Lower leg skin (tissue), 4 donors: ENCODE measurements around the gene AVPR2. TPM values are rescaled to one million over a fixed set of nuclear protein-coding genes. Genes with fewer than 3 reads are reported as not detected.

ENCODE experiments used
- DNase-seq, 2 donors: peaks; one replicate each; pipeline ENCODE4 v3.0.0-alpha.2; 2019; ENCODE audit warnings: low spot score in 2 of 2
- H3K4me3 ChIP-seq: fragments of 200-600 bp; sonication (generic); 2 replicates; pipeline ENCODE4 v1.5.1; 2017; ENCODE audit warnings: mild to moderate bottlenecking, low read depth; ENCODE audit not compliant: poor library complexity, severe bottlenecking
- POLR2A ChIP-seq, 2 donors: fragments of 450-650 bp; IDR thresholded peaks; one replicate each; pipeline ENCODE4 v1.6.1; 2016 to 2017; ENCODE audit warnings: antibody characterized with exemption in 2 of 2, mild to moderate bottlenecking in 1 of 2, moderate library complexity in 1 of 2
- WGBS, 2 donors: methylation state at CpG; one replicate each; pipeline ENCODE4 v1.1.5; 2018; 5-methylcytosine and 5-hydroxymethylcytosine counted together
- intact Hi-C: fragments of 100-400 bp; cut with DNase I; formaldehyde crosslinking; loops from one replicate; pipeline ENCODE4 v1.15.0; 2023; ENCODE audit warnings: low total_unique reads
- total RNA-seq, 4 donors: library from RNA; depleted of rRNA; stranded (reverse); fragments of >200 nt; gene quantifications; one replicate each; pipeline ENCODE4 v1.1.0, GENCODE V29; 2016
- TF ChIP-seq, protein P1 (sequence below), 3 donors: fragments of 450-650 bp; IDR thresholded peaks; one replicate each; pipeline ENCODE4 v1.5.1; 2016; ENCODE audit warnings: antibody characterized with exemption in 3 of 3, mild to moderate bottlenecking in 3 of 3, moderate library complexity in 2 of 3

Gene AVPR2
- total RNA-seq, 4 donors from 2014 or later, result 0.53 to 2.6 (median 0.98) TPM

DNA sequence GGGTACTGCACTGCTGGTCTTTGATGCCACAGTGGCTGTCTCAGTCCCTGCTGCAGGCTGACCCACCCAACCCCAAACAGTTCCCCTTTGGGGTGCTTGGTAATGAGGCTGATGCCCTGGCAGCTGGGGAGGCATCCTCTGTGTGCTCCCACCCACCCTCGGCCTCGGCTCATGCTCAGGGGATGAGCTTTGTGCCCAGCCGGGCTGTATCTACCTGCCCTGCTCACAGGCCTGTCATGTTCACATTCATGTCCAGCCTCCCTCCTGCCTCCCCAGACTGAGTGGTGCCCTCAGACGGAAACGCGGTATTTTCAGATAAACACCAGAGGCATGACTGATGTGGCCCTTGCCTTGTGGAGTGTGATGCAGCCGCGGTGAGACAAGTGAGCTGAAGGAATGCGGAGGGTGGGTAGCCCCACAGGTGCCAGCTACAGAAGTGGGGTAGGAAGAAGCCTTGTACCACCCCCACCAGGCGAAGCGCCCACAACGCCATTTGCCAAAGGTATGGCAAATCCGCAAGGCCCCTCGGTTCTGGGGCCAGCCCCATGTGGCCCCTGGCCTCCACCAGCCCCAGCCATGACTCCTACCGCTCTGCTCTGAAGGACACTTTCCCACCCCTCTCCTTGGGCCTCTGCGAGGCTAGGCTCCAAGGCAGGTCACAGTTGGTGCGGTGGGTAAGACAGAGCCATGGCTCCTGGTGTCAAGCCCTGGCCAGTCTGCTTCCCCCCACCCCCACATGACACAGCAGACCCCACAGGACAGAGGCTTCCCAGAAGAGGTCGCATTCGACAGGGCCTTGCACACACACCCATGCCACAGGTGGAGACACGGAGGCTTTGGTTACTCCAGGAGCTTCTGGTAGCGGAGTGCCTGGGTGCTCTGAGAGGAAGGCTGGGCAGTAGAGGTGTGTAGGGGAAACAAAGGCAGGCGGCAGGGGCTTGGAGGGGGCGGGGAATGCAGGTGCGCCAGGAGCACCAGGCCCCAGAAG, 41.8 kb downstream of the AVPR2 start:
- DNase-seq, result no peak
- intact Hi-C loops, result no loop called here
- no peak overlapping the region for H3K4me3 ChIP-seq
- 91 to 93% methylated on average over 5 to 24 of the region's 24 CpGs for WGBS, 2 donors
- TF ChIP-seq, protein P1, sequence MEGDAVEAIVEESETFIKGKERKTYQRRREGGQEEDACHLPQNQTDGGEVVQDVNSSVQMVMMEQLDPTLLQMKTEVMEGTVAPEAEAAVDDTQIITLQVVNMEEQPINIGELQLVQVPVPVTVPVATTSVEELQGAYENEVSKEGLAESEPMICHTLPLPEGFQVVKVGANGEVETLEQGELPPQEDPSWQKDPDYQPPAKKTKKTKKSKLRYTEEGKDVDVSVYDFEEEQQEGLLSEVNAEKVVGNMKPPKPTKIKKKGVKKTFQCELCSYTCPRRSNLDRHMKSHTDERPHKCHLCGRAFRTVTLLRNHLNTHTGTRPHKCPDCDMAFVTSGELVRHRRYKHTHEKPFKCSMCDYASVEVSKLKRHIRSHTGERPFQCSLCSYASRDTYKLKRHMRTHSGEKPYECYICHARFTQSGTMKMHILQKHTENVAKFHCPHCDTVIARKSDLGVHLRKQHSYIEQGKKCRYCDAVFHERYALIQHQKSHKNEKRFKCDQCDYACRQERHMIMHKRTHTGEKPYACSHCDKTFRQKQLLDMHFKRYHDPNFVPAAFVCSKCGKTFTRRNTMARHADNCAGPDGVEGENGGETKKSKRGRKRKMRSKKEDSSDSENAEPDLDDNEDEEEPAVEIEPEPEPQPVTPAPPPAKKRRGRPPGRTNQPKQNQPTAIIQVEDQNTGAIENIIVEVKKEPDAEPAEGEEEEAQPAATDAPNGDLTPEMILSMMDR (IDR thresholded peaks at IDR 0.05), result no peak
- TF ChIP-seq POLR2A (IDR thresholded peaks at IDR 0.05), result no peak

DNA sequence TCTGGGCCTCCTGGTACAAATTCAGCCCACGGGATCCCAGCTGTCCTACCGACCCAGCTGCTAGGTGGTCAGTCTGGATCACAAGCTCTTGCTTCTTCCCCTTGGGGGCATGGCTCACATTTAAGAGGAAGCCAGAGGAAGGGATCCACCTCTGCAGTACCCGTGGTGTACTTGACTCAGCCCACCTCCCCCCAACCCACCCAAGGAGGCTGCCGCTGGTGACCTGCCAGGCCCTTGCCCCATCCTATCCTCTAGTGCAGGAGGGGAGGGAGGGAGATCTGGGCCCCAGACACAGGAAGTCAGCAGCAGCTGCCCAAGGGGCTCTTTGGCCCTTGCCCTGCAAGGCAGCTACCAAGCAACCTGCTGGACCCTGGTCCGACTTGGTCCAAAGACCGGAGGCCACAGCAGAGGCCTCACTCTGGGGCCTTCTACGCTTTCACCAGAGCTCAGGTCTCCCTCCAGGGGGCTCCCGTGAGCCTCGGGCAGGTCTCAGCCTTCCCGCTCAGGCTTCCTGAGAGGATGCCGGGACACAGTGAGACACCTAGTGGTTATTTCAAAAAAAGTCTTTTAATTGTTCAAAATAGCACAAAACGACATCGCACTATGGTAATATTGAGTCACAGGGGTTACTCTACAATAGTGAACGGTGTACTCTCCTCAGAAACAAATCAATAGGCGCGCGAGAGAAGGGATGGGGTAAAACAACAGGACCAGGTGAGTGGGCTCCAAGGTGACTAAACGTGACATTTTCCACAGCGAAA, 42.7 kb downstream of the AVPR2 start:
- no peak for TF ChIP-seq POLR2A (IDR thresholded peaks at IDR 0.05)
- TF ChIP-seq, protein P1 (IDR thresholded peaks at IDR 0.05), result no peak
- intact Hi-C loops, result no loop called here
- WGBS, 2 donors, result 34 to 57% methylated on average over 11 to 18 of the region's 19 CpGs
- no peak for DNase-seq
- H3K4me3 ChIP-seq, result no peak overlapping the region

DNA sequence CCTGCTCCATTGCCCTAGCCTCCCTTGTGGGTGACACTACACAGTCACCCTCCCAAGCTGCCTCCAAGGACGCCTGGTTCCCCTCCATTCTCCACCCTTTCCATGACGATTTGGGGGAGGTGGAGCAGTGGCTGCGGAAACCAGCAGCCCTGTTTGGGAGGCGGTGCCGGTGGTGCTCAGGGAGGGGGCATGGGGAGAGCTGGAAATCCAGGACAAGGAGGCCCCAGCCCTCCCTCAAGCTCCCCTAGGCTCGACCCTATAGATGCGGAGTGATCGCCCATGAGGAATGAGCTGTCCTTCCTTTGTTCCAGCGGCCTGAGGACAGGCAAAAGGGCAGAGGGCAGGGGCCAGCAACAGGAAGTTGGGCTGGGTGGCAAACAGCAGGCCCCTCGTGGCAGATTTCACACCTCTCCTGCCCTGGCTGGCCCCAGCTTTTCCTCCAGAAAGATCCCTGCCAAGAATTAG, 43.6 kb downstream of the AVPR2 start:
- H3K4me3 ChIP-seq, result no peak overlapping the region
- no peak for DNase-seq
- no peak for TF ChIP-seq POLR2A (IDR thresholded peaks at IDR 0.05)
- TF ChIP-seq, protein P1 (IDR thresholded peaks at IDR 0.05), result no peak
- 66 to 81% methylated on average over 8 to 10 of the region's 10 CpGs for WGBS, 2 donors
- intact Hi-C loops, result no loop called here

- 67 to 80% methylated on average over 22 to 30 of the region's 30 CpGs for WGBS, 2 donors
- intact Hi-C loops, result no loop called here
Observed at GRCh38 chrX:153948847-153949805, 44.7 kb downstream of the AVPR2 start.

More at GRCh38 chrX:153948847-153949805, 44.7 kb downstream of the AVPR2 start:
- H3K4me3 ChIP-seq, result no peak overlapping the region
- no peak for DNase-seq
- no peak for TF ChIP-seq POLR2A (IDR thresholded peaks at IDR 0.05)
- TF ChIP-seq, protein P1 (IDR thresholded peaks at IDR 0.05), result no peak
